CD4-positive, alpha-beta T cell treated with Interleukin-6 for 4 hours (primary cell): ENCODE results near the gene IL6ST.
"Not testable (repeated sequence)": the region's sequence is repeated elsewhere in the genome, so short reads cannot be mapped to it uniquely, and the experiment has no call there.

Experiments
- DNase-seq: peaks from one replicate; pipeline ENCODE4 v3.0.0-alpha.2; 2020; ENCODE audit warnings: mixed read lengths

Gene IL6ST

GRCh38 chr5:56003679-56004078, 8.9 kb upstream of the IL6ST start:
- no peak for DNase-seq

- DNase-seq: no peak
Measured at GRCh38 chr5:56003179-56003578, 8.4 kb upstream of the IL6ST start.

- DNase-seq: no peak
Measured at GRCh38 chr5:56002303-56002702, 7.5 kb upstream of the IL6ST start.

- not testable (repeated sequence) for DNase-seq
Measured at GRCh38 chr5:56000221-56000620, 5.5 kb upstream of the IL6ST start.

GRCh38 chr5:55998966-55999365, 4.2 kb upstream of the IL6ST start:
- no peak for DNase-seq

- no peak for DNase-seq
Measured at GRCh38 chr5:55997742-55998351, 3.1 kb upstream of the IL6ST start.

GRCh38 chr5:55994998-55995914, 493 bp upstream of the IL6ST start:
- peak; percentile 97 for DNase-seq

GRCh38 chr5:55993731-55994494, 850 bp downstream of the IL6ST start:
- no peak for DNase-seq

GRCh38 chr5:55993013-55993412, 1.8 kb downstream of the IL6ST start:
- no peak for DNase-seq

- DNase-seq: no peak
Measured at GRCh38 chr5:55991768-55992486, 2.8 kb downstream of the IL6ST start.

- DNase-seq: not testable (repeated sequence)
Measured at GRCh38 chr5:55990895-55991294, 3.9 kb downstream of the IL6ST start.

GRCh38 chr5:55989860-55990259, 4.9 kb downstream of the IL6ST start:
- DNase-seq: no peak

- peak; percentile 3 for DNase-seq
Measured at GRCh38 chr5:55988979-55989638, 5.7 kb downstream of the IL6ST start.

- DNase-seq: not testable (repeated sequence)
Measured at GRCh38 chr5:55988428-55988827, 6.3 kb downstream of the IL6ST start.

GRCh38 chr5:55986931-55987330, 7.8 kb downstream of the IL6ST start:
- DNase-seq: peak; percentile 17

GRCh38 chr5:55985181-55985580, 9.6 kb downstream of the IL6ST start:
- peak; percentile 29 for DNase-seq

- no peak for DNase-seq
Measured at GRCh38 chr5:55983986-55984385, 10.8 kb downstream of the IL6ST start.

- peak; percentile 47 for DNase-seq
Measured at GRCh38 chr5:55982957-55983381, 11.8 kb downstream of the IL6ST start.

GRCh38 chr5:55973296-55973695, 21.5 kb downstream of the IL6ST start:
- no peak for DNase-seq

GRCh38 chr5:55969956-55970355, 24.8 kb downstream of the IL6ST start:
- DNase-seq: no peak

- no peak for DNase-seq
Measured at GRCh38 chr5:55966284-55966683, 28.5 kb downstream of the IL6ST start.

- no peak for DNase-seq
Measured at GRCh38 chr5:55965525-55965924, 29.2 kb downstream of the IL6ST start.
